Loucy (cell line): ENCODE measurements around the gene IL11RA.

ENCODE experiments used
- EZH2phosphoT487 ChIP-seq: fragments of 200-600 bp; IDR thresholded peaks from 2 replicates; pipeline ENCODE4 v1.6.1; 2018; ENCODE audit warnings: antibody characterized with exemption, mild to moderate bottlenecking, moderate library complexity, borderline replicate concordance
- TF ChIP-seq, protein P1 (sequence below): fragments of 200-600 bp; sonication (generic); conservative IDR thresholded peaks from 2 replicates; pipeline ENCODE4 v1.5.1; 2014; ENCODE audit warnings: mild to moderate bottlenecking, antibody characterized with exemption, low read length

DNA sequence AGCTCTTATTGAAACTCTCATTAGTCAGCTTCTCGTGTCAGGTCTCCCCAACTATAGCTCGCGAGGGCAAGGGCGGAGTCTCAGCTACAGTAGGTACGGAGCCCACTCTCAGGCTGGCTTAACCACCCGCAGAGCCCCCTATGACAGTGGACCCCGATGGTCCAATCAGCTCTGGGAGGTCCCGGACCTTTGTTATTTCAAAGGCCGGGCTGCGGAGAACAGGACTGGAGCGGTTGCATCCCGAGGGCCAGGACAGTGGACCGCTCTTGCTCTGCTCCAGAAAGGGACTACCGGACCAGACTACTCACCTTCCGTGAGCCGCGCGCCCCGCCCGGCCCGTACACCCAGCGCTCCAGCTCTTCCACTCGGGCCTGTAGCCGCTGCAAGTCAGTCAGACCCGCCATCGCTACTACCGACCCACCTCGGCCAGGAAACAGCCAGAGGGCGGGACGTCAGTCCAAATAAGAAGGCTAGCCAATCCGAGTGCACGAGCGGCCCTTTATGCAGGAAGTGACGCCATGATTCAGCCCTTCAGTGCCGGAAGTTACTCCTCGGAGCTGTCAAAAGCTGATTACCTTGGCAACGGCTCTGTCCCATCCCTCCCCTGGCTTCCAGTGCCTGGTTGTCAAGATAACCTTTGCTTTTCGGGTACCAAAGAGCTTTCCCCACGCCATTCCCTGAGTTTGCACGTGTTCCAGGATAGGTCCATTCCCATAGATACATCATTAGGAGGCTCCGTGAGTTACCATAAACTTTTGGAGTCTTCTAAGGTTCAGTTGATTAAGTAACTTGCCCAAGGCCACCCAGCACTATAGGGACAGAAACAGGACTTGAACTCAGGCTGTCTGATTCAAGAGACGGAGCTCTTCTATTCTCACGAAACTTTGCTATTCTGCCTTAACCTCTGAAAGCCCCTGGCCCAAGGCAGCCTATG is 31.7 kb upstream of the IL11RA start, which contains the start of gene DCTN3:
- no peak for TF ChIP-seq EZH2phosphoT487
- TF ChIP-seq, protein P1, sequence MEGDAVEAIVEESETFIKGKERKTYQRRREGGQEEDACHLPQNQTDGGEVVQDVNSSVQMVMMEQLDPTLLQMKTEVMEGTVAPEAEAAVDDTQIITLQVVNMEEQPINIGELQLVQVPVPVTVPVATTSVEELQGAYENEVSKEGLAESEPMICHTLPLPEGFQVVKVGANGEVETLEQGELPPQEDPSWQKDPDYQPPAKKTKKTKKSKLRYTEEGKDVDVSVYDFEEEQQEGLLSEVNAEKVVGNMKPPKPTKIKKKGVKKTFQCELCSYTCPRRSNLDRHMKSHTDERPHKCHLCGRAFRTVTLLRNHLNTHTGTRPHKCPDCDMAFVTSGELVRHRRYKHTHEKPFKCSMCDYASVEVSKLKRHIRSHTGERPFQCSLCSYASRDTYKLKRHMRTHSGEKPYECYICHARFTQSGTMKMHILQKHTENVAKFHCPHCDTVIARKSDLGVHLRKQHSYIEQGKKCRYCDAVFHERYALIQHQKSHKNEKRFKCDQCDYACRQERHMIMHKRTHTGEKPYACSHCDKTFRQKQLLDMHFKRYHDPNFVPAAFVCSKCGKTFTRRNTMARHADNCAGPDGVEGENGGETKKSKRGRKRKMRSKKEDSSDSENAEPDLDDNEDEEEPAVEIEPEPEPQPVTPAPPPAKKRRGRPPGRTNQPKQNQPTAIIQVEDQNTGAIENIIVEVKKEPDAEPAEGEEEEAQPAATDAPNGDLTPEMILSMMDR = no peak
